ENCODE measurements around the gene SHISA9.

DNA sequence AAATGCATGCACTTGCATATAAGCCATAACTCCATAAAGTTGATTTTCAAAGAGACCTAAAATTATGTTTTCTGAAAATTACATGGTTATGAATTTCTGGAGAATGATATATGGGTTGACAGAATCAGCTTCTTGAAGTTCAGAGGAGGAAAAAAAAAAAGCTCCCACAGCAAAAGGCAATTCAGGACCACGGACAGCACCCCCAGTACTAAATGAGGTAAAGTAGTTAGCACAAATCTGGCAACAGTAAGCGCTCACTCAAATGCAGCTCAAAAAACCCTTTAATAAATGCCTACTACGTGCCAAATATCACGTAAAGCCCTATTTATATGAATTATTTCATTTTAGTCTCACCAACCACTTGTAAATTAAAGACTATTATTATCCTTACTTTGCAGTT, 135.2 kb downstream of the SHISA9 start:
- TF ChIP-seq, protein P1, sequence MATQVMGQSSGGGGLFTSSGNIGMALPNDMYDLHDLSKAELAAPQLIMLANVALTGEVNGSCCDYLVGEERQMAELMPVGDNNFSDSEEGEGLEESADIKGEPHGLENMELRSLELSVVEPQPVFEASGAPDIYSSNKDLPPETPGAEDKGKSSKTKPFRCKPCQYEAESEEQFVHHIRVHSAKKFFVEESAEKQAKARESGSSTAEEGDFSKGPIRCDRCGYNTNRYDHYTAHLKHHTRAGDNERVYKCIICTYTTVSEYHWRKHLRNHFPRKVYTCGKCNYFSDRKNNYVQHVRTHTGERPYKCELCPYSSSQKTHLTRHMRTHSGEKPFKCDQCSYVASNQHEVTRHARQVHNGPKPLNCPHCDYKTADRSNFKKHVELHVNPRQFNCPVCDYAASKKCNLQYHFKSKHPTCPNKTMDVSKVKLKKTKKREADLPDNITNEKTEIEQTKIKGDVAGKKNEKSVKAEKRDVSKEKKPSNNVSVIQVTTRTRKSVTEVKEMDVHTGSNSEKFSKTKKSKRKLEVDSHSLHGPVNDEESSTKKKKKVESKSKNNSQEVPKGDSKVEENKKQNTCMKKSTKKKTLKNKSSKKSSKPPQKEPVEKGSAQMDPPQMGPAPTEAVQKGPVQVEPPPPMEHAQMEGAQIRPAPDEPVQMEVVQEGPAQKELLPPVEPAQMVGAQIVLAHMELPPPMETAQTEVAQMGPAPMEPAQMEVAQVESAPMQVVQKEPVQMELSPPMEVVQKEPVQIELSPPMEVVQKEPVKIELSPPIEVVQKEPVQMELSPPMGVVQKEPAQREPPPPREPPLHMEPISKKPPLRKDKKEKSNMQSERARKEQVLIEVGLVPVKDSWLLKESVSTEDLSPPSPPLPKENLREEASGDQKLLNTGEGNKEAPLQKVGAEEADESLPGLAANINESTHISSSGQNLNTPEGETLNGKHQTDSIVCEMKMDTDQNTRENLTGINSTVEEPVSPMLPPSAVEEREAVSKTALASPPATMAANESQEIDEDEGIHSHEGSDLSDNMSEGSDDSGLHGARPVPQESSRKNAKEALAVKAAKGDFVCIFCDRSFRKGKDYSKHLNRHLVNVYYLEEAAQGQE (IDR thresholded peaks at IDR 0.05), result peak; percentile 100
- TF ChIP-seq, protein P2, sequence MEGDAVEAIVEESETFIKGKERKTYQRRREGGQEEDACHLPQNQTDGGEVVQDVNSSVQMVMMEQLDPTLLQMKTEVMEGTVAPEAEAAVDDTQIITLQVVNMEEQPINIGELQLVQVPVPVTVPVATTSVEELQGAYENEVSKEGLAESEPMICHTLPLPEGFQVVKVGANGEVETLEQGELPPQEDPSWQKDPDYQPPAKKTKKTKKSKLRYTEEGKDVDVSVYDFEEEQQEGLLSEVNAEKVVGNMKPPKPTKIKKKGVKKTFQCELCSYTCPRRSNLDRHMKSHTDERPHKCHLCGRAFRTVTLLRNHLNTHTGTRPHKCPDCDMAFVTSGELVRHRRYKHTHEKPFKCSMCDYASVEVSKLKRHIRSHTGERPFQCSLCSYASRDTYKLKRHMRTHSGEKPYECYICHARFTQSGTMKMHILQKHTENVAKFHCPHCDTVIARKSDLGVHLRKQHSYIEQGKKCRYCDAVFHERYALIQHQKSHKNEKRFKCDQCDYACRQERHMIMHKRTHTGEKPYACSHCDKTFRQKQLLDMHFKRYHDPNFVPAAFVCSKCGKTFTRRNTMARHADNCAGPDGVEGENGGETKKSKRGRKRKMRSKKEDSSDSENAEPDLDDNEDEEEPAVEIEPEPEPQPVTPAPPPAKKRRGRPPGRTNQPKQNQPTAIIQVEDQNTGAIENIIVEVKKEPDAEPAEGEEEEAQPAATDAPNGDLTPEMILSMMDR (IDR thresholded peaks at IDR 0.05; ENCODE audit: low read depth, low read length, missing input control), result no peak
- no peak for TF ChIP-seq RAD21 (IDR thresholded peaks at IDR 0.05)
- no peak for TF ChIP-seq TAF1 (conservative IDR thresholded peaks at IDR 0.05)
- no peak for TF ChIP-seq GABPA (IDR thresholded peaks at IDR 0.05 in 1 of 2, conservative IDR thresholded peaks at IDR 0.05 in 1 of 2)
- TF ChIP-seq YY1 (IDR thresholded peaks at IDR 0.05), result no peak
- TF ChIP-seq, protein P3, sequence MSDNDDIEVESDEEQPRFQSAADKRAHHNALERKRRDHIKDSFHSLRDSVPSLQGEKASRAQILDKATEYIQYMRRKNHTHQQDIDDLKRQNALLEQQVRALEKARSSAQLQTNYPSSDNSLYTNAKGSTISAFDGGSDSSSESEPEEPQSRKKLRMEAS (IDR thresholded peaks at IDR 0.05), result no peak
- TF ChIP-seq RXRA (IDR thresholded peaks at IDR 0.05), result no peak
